HepG2 (cell line): ENCODE results near the gene SLC5A10. TPM values are rescaled to one million over a fixed set of nuclear protein-coding genes. Genes with fewer than 3 reads are reported as not detected.

ENCODE experiments used
- ATAC-seq: fragments of 200-7000 bp; cut with Tn5 transposase; 3 replicates; pipeline ENCODE4 v1.9.1; 2020; ENCODE audit warnings: mild to moderate bottlenecking, moderate library complexity
- BruUV-seq: library from RNA; stranded (reverse); fragments of 400-500 nt; replicated peaks from 2 replicates; lab custom pipeline; 2021; lab: Mats Ljungman, UMichigan
- CTCF ChIA-PET: fragments of 300-600 bp; formaldehyde crosslinking; extraction: SDS; loops from one replicate; lab custom pipeline; 2021; ENCODE audit warnings: low total read pairs, inconsistent platforms, low intra/inter-chr PET ratio; lab: Yijun Ruan, JAX
- POLR2A ChIA-PET: fragments of 350-600 bp; sonication (Branson Sonifier 250); formaldehyde crosslinking; loops from one replicate; lab custom pipeline; 2020; ENCODE audit warnings: antibody characterized with exemption, inconsistent platforms; lab: Yijun Ruan, JAX
- DNase-seq: peaks from one replicate; pipeline ENCODE4 v3.0.0-alpha.2; 2015; ENCODE audit warnings: low spot score
- FAIRE-seq: peaks from 3 replicates; lab custom pipeline; 2011; peaks lifted over from hg19 to GRCh38; lab: Jason Lieb, UNC
- H2AFZ ChIP-seq: one replicate; pipeline ENCODE4 v1.6.1; 2011; ENCODE audit warnings: low read length, inconsistent platforms
- H3K27ac ChIP-seq: fragments of 300-600 bp; 3 replicates; pipeline ENCODE4 v1.8.0; 2011; ENCODE audit warnings: mixed run types, mild to moderate bottlenecking, mixed read lengths, low read length, inconsistent platforms; ENCODE audit not compliant: insufficient read depth; ENCODE audit errors: extremely low read length
- H3K27me3 ChIP-seq, 2 experiments: fragments of 200-600 bp in 1 of 2; 2 replicates in 1 of 2; 3 replicates in 1 of 2; pipeline versions ENCODE4 v1.6.0 to v1.8.0; 2011; ENCODE audit warnings: low read length in 2 of 2, mild to moderate bottlenecking in 2 of 2, moderate library complexity in 2 of 2, inconsistent platforms in 1 of 2; ENCODE audit not compliant: insufficient read depth in 2 of 2, control insufficient read depth in 1 of 2
- H3K36me3 ChIP-seq, 2 experiments: fragments of 200-600 bp in 1 of 2; replicated peaks in 1 of 2; 2 replicates in 1 of 2; 3 replicates in 1 of 2; pipeline versions ENCODE4 v1.5.1 to v1.8.0; 2011; ENCODE audit warnings: low read length in 2 of 2, inconsistent platforms in 1 of 2; ENCODE audit not compliant: insufficient read depth in 2 of 2, control insufficient read depth in 1 of 2
- H3K4me1 ChIP-seq: 2 replicates; pipeline ENCODE4 v1.5.1; 2012; ENCODE audit warnings: low read length, inconsistent platforms; ENCODE audit not compliant: insufficient read depth
- H3K4me2 ChIP-seq: 2 replicates; pipeline ENCODE4 v1.6.0; 2011; ENCODE audit warnings: low read depth, low read length, inconsistent platforms
- H3K4me3 ChIP-seq, 3 experiments: fragments of 200-600 bp in 1 of 3; sonication (generic), shearing (Covaris generic) in 1 of 3; replicated peaks in 1 of 3; 2 replicates each; pipeline ENCODE4 v1.5.1; 2011 to 2016; ENCODE audit warnings: low read length in 3 of 3, inconsistent platforms in 2 of 3, low read depth in 2 of 3, mild to moderate bottlenecking in 2 of 3, control low read depth in 1 of 3, mixed read lengths in 1 of 3; ENCODE audit not compliant: insufficient read depth in 1 of 3
- H3K79me2 ChIP-seq: one replicate; pipeline ENCODE4 v1.6.1; 2011; ENCODE audit warnings: low read length, inconsistent platforms; ENCODE audit not compliant: insufficient read depth
- H3K9ac ChIP-seq: 2 replicates; pipeline ENCODE4 v1.6.0; 2011; ENCODE audit warnings: mild to moderate bottlenecking, low read depth, low read length, inconsistent platforms; ENCODE audit not compliant: insufficient read depth
- H3K9me3 ChIP-seq: 2 replicates; pipeline ENCODE4 v1.5.1; 2012; ENCODE audit warnings: mild to moderate bottlenecking, low read length
- H4K20me1 ChIP-seq: 2 replicates; pipeline ENCODE4 v1.6.0; 2011; ENCODE audit warnings: inconsistent platforms, mild to moderate bottlenecking, low read length, moderate library complexity; ENCODE audit not compliant: insufficient read depth
- MLLT10 ChIP-seq: sonication (generic); formaldehyde crosslinking; IDR thresholded peaks from 2 replicates; pipeline ENCODE4 v1.4.0; 2020; ENCODE audit warnings: missing genetic modification reagents
- ZNF263 ChIP-seq: sonication (generic); formaldehyde crosslinking; IDR thresholded peaks from 2 replicates; pipeline ENCODE4 v1.4.0; 2020; ENCODE audit warnings: missing genetic modification reagents
- WGBS: methylation state at CpG from one replicate; pipeline ENCODE4 v1.1.6; 2017; ENCODE audit warnings: low lambda C conversion rate; 5-methylcytosine and 5-hydroxymethylcytosine counted together
- in situ Hi-C: cut with HindIII; loops from 2 replicates; pipeline ENCODE4 v1.10.0; 2017; ENCODE audit warnings: low pct_unique_long_range_greater_than_20kb; ENCODE audit not compliant: extremely low pct_ligation_motif_present
- intact Hi-C: fragments of 100-400 bp; cut with micrococcal nuclease; formaldehyde crosslinking; loops from one replicate; pipeline ENCODE4 v1.10.0; 2022; ENCODE audit not compliant: unreplicated experiment
- polyA plus RNA-seq, 8 experiments: library from polyadenylated mRNA; depleted of rRNA in 3 of 8; stranded (reverse) in 7 of 8; unstranded in 1 of 8; fragments of >200 nt; fragmentation: Illumina TruSeq in 4 of 8; extraction: Trizol in 4 of 8; gene quantifications; 2 replicates each; pipeline versions ENCODE4 v1.2.1 to v1.2.3, GENCODE V29; 2011 to 2016; ENCODE audit warnings: low read depth in 4 of 8, missing spikeins in 1 of 8, mixed read lengths in 1 of 8; ENCODE audit not compliant: insufficient read depth in 1 of 8
- total RNA-seq, 5 experiments: library from RNA; depleted of rRNA; stranded (reverse); fragments of >200 nt; fragmentation: Illumina TruSeq; extraction: Trizol; gene quantifications; 2 replicates each; pipeline ENCODE4 v1.2.3, GENCODE V29; 2016; ENCODE audit warnings: low read depth in 1 of 5
- TF ChIP-seq, protein P1 (sequence below): sonication (generic); formaldehyde crosslinking; IDR thresholded peaks from 2 replicates; pipeline ENCODE4 v1.5.0; 2020; ENCODE audit warnings: mild to moderate bottlenecking, missing genetic modification reagents
- TF ChIP-seq, protein P2 (sequence below), 2 experiments: fragments of 450-650 bp in 1 of 2; sonication (generic) in 1 of 2; formaldehyde crosslinking in 1 of 2; IDR thresholded peaks; 2 replicates each; pipeline versions ENCODE4 v1.6.1 to v1.8.0; 2016 to 2022; ENCODE audit warnings: antibody characterized with exemption in 1 of 2, mild to moderate bottlenecking in 1 of 2, missing genetic modification reagents in 1 of 2
- TF ChIP-seq, protein P3 (sequence below): sonication (generic); formaldehyde crosslinking; IDR thresholded peaks from 2 replicates; pipeline ENCODE4 v1.4.0; 2020; ENCODE audit warnings: missing genetic modification reagents

SLC5A10 gene
- total and polyA plus RNA-seq, 2 of the 13 experiments (the other 11 are each of a cell fraction or from before 2014, with no cell fraction given), result 0.05 TPM; not detected in 1

DNA sequence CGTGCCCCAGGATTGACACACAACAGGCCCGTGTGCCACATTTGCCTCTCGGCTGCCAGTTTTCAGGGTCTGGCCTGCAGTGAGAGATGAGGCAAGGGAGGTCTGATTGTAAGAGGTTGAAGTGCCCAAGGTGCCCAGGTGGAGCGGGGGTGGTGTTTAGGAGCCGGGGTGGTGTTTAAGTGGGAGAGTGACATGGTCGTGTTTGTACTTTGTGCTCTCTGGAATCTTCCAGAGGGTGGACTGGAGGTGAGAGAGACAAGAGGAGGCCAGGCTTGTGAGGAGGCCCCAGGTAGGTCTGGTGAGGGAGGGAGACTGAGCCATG lies 10.5 kb downstream of the SLC5A10 start (continued):
- TF ChIP-seq, protein P1, sequence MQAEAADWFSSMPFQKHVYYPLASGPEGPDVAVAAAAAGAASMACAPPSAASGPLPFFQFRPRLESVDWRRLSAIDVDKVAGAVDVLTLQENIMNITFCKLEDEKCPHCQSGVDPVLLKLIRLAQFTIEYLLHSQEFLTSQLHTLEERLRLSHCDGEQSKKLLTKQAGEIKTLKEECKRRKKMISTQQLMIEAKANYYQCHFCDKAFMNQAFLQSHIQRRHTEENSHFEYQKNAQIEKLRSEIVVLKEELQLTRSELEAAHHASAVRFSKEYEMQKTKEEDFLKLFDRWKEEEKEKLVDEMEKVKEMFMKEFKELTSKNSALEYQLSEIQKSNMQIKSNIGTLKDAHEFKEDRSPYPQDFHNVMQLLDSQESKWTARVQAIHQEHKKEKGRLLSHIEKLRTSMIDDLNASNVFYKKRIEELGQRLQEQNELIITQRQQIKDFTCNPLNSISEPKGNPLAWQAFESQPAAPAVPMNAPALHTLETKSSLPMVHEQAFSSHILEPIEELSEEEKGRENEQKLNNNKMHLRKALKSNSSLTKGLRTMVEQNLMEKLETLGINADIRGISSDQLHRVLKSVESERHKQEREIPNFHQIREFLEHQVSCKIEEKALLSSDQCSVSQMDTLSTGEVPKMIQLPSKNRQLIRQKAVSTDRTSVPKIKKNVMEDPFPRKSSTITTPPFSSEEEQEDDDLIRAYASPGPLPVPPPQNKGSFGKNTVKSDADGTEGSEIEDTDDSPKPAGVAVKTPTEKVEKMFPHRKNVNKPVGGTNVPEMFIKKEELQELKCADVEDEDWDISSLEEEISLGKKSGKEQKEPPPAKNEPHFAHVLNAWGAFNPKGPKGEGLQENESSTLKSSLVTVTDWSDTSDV, result no peak

DNA sequence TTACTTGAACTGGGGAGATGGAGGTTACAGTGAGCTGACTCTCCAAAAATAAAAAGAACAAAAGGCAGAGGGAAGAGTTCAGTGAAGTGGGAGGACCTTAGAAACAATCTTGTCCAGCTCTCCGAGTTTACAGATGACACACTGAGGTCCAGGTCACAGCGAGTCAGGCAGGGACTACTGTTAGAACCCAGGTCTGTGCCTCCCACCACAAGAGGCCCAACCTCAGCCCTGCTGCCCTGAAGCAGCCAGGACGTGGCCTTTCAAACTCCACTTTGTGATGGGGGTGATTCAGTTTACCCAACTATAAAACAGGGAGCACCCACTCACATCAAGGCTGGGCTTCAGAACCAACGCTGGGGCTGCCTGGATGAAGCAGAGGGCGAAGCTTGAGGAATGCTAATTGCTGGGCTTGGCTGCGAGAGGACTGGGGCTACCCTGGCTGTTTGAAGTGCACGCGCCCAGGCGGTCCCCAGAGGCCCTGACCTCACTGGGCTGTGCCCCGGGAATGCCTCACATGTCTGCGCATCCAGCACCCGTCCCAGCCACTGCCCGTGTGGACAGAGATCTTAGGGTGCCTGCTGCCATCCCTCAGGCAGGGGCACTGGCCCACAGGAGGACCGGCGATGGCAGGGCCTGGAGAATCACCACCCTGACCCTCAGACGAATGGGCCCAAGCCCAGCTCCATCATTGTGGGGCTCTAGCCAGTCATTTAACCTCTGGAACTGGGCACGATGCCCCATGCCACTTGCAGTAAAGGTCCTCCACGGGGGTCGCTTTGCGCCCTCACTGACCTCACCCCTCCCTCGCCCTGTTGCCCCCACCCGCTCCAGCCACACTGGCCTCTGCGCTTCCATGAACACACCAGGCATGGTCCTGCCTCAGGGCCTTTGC lies 11.4 kb downstream of the SLC5A10 start:
- no peak for DNase-seq
- CTCF ChIA-PET, result no interaction called here
- WGBS, result 28% methylated on average over 10 of the region's 23 CpGs
- TF ChIP-seq MLLT10, result no peak
- TF ChIP-seq, protein P2, sequence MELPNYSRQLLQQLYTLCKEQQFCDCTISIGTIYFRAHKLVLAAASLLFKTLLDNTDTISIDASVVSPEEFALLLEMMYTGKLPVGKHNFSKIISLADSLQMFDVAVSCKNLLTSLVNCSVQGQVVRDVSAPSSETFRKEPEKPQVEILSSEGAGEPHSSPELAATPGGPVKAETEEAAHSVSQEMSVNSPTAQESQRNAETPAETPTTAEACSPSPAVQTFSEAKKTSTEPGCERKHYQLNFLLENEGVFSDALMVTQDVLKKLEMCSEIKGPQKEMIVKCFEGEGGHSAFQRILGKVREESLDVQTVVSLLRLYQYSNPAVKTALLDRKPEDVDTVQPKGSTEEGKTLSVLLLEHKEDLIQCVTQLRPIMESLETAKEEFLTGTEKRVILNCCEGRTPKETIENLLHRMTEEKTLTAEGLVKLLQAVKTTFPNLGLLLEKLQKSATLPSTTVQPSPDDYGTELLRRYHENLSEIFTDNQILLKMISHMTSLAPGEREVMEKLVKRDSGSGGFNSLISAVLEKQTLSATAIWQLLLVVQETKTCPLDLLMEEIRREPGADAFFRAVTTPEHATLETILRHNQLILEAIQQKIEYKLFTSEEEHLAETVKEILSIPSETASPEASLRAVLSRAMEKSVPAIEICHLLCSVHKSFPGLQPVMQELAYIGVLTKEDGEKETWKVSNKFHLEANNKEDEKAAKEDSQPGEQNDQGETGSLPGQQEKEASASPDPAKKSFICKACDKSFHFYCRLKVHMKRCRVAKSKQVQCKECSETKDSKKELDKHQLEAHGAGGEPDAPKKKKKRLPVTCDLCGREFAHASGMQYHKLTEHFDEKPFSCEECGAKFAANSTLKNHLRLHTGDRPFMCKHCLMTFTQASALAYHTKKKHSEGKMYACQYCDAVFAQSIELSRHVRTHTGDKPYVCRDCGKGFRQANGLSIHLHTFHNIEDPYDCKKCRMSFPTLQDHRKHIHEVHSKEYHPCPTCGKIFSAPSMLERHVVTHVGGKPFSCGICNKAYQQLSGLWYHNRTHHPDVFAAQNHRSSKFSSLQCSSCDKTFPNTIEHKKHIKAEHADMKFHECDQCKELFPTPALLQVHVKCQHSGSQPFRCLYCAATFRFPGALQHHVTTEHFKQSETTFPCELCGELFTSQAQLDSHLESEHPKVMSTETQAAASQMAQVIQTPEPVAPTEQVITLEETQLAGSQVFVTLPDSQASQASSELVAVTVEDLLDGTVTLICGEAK (IDR thresholded peaks at IDR 0.05), result no peak
- TF ChIP-seq, protein P2 (CRISPR knock-in tag; IDR thresholded peaks at IDR 0.05), result 0 out of 2 replicates have a peak, but pooled peaks have one; percentile 8
- TF ChIP-seq, protein P3, sequence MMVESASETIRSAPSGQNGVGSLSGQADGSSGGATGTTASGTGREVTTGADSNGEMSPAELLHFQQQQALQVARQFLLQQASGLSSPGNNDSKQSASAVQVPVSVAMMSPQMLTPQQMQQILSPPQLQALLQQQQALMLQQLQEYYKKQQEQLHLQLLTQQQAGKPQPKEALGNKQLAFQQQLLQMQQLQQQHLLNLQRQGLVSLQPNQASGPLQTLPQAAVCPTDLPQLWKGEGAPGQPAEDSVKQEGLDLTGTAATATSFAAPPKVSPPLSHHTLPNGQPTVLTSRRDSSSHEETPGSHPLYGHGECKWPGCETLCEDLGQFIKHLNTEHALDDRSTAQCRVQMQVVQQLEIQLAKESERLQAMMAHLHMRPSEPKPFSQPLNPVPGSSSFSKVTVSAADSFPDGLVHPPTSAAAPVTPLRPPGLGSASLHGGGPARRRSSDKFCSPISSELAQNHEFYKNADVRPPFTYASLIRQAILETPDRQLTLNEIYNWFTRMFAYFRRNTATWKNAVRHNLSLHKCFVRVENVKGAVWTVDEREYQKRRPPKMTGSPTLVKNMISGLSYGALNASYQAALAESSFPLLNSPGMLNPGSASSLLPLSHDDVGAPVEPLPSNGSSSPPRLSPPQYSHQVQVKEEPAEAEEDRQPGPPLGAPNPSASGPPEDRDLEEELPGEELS (CRISPR knock-in tag), result no peak
- TF ChIP-seq ZNF263 (CRISPR knock-in tag), result peak; percentile 36; the same call in 1 of the 2 replicates

More for the DNA sequence above, 11.4 kb downstream of the SLC5A10 start:
- Histone ChIP-seq H4K20me1 (no peaks in the 10 kb centered on the region), H3K9me3 (no peaks in the 10 kb centered on the region), H2AFZ (no peak overlapping the region), H3K36me3 (no peaks in the 10 kb centered on the region), H3K9ac (no peak overlapping the region), H3K27me3 (peaks cover 4 to 26% of the 10 kb centered on the region in 2 experiments; a peak in 2 of 5 replicates), H3K4me3 (no peak overlapping the region; a peak in 1 of 6 replicates), H3K4me1 (peaks cover 55% of the 10 kb centered on the region), H3K4me2 (peak overlapping the region; percentile 36), H3K79me2 (no peaks in the 10 kb centered on the region), H3K27ac (no peak overlapping the region)
- in situ Hi-C loops (no loop called here), intact Hi-C loops (no loop called here)
- no TSS peak for BruUV-seq
- POLR2A ChIA-PET, result interaction anchor here (0.9 kb wide), 1 partner anchor 25 kb away, joined by 5 read pairs; no protein-coding TSS in a partner anchor
- FAIRE-seq, result no peak
- ATAC-seq, result peak; percentile 9
